ENCODE data around the gene ADAMTS12. TPM values are rescaled to one million over a fixed set of nuclear protein-coding genes. Genes with fewer than 3 reads are reported as not detected.

Gene ADAMTS12
- total and polyA plus RNA-seq, 4 donors, result 0.49 to 6.4 (median 2.3) TPM

DNA sequence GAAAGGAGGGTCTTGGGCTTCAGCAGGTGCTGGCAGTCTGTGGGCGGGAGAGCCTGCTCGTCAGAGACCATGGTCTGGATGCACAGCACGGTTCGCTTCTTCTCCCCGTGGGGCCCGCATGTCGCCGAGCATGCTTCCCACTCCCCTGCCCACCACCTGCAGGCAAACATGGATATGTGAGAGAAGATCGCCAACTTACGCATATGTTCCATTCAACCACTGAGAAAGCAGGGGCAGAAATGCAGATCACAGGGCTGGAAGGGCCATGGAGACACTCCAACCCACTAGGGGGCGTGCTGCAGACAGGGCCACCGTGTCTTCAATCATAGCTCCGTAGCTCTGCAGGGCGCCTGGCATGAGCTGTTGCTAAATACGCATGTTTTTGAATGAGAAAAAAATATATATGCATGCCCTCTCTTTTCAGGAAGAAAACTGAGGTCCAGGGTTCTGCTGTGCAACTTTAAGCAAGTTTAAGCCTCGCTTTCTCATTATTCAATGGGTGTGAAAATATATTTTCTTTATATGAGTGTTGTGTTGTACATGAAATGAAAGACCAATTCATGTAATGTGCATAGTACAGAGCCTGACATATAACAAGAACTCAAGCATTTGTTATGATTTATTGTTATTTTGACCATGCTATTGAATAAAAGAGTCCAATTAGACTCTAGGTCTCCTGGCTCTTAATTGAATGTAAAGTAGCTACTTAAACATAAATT lies 303.0 kb downstream of the ADAMTS12 start:
- Histone ChIP-seq H3K9me3 (ENCODE audit: control insufficient read depth in 4 of 4, low read length in 3 of 4) (no peaks in the 10 kb centered on the region), H3K4me3 (ENCODE audit: low read depth in 1 of 3, low read length in 3 of 3) (no peak overlapping the region), H3K27me3 (ENCODE audit: control insufficient read depth in 4 of 4, insufficient read depth in 4 of 4, low read length in 3 of 4) (no peaks in the 10 kb centered on the region), H3K36me3 (ENCODE audit: control insufficient read depth in 4 of 4, insufficient read depth in 3 of 4, low read depth in 1 of 4, low read length in 3 of 4) (no peaks in the 10 kb centered on the region), H3K9ac (ENCODE audit: low read depth in 1 of 2, low read length in 2 of 2) (no peak overlapping the region), H3K4me1 (ENCODE audit: control insufficient read depth in 4 of 4, insufficient read depth in 4 of 4, low read length in 3 of 4) (no peaks in the 10 kb centered on the region), H3K27ac (ENCODE audit: low read depth in 1 of 2, low read length in 2 of 2) (no peak overlapping the region)
- 78% methylated on average over 16 of the region's 16 CpGs for WGBS
- TF ChIP-seq HNF4G (IDR thresholded peaks at IDR 0.05), result no peak
- TF ChIP-seq RAD21 (IDR thresholded peaks at IDR 0.05), result peak; percentile 44 to 65
- TF ChIP-seq SP1 (IDR thresholded peaks at IDR 0.05), result no peak
- TF ChIP-seq, protein P1, sequence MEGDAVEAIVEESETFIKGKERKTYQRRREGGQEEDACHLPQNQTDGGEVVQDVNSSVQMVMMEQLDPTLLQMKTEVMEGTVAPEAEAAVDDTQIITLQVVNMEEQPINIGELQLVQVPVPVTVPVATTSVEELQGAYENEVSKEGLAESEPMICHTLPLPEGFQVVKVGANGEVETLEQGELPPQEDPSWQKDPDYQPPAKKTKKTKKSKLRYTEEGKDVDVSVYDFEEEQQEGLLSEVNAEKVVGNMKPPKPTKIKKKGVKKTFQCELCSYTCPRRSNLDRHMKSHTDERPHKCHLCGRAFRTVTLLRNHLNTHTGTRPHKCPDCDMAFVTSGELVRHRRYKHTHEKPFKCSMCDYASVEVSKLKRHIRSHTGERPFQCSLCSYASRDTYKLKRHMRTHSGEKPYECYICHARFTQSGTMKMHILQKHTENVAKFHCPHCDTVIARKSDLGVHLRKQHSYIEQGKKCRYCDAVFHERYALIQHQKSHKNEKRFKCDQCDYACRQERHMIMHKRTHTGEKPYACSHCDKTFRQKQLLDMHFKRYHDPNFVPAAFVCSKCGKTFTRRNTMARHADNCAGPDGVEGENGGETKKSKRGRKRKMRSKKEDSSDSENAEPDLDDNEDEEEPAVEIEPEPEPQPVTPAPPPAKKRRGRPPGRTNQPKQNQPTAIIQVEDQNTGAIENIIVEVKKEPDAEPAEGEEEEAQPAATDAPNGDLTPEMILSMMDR (IDR thresholded peaks at IDR 0.05; ENCODE audit: low read depth, low read length, missing input control), result peak; percentile 22
- DNase-seq (ENCODE audit: low spot score), result peak; percentile 46

- Histone ChIP-seq H3K36me3 (ENCODE audit: control insufficient read depth in 4 of 4, insufficient read depth in 3 of 4, low read depth in 1 of 4, low read length in 3 of 4) (no peaks in the 10 kb centered on the region), H3K27me3 (ENCODE audit: control insufficient read depth in 4 of 4, insufficient read depth in 4 of 4, low read length in 3 of 4) (no peaks in the 10 kb centered on the region), H3K4me1 (ENCODE audit: control insufficient read depth in 4 of 4, insufficient read depth in 4 of 4, low read length in 3 of 4) (peaks cover 3 to 13% (median 9%) of the 10 kb centered on the region in 4 donors), H3K27ac (ENCODE audit: low read depth in 1 of 2, low read length in 2 of 2) (no peak overlapping the region), H3K4me3 (ENCODE audit: low read depth in 1 of 3, low read length in 3 of 3) (no peak overlapping the region), H3K9ac (ENCODE audit: low read depth in 1 of 2, low read length in 2 of 2) (no peak overlapping the region), H3K9me3 (ENCODE audit: control insufficient read depth in 4 of 4, low read length in 3 of 4) (no peaks in the 10 kb centered on the region)
- DNase-seq (ENCODE audit: low spot score), result no peak
- TF ChIP-seq HNF4G (IDR thresholded peaks at IDR 0.05) (no peak), REST (IDR thresholded peaks at IDR 0.05) (no peak), YY1 (IDR thresholded peaks at IDR 0.05) (no peak), ATF3 (IDR thresholded peaks at IDR 0.05) (no peak), FOXA1 (IDR thresholded peaks at IDR 0.05) (no peak), HNF4A (conservative IDR thresholded peaks at IDR 0.05) (no peak), RAD21 (IDR thresholded peaks at IDR 0.05) (no peak), ZBTB33 (IDR thresholded peaks at IDR 0.05) (no peak), SP1 (IDR thresholded peaks at IDR 0.05) (no peak), EGR1 (IDR thresholded peaks at IDR 0.05; ENCODE audit: low read depth in 2 of 2) (no peak), RXRA (IDR thresholded peaks at IDR 0.05) (no peak), FOXA2 (IDR thresholded peaks at IDR 0.05) (no peak), NR2F2 (IDR thresholded peaks at IDR 0.05) (no peak), MAX (IDR thresholded peaks at IDR 0.05) (no peak), TAF1 (conservative IDR thresholded peaks at IDR 0.05) (no peak), GABPA (IDR thresholded peaks at IDR 0.05 in 1 of 2, conservative IDR thresholded peaks at IDR 0.05 in 1 of 2) (no peak)
- TF ChIP-seq, protein P1 (IDR thresholded peaks at IDR 0.05; ENCODE audit: low read depth, low read length, missing input control), result no peak
- 30% methylated on average over 6 of the region's 6 CpGs for WGBS
These were observed 308.5 kb downstream of the ADAMTS12 start for GRCh38 chr5:33583332-33583731.

Data from liver (tissue), 9 donors.